Measurements from ENCODE around the gene ATF4.

ATF4 gene

GRCh38 chr22:39481595-39481994, 38.8 kb upstream of the ATF4 start:
- FAIRE-seq (no peak), DNase-seq (ENCODE audit: insufficient read length, low spot score) (no peak)
- TF ChIP-seq CTCF (IDR thresholded peaks at IDR 0.05; ENCODE audit: insufficient read depth, missing control alignments): no peak

GRCh38 chr22:39482768-39483167, 37.6 kb upstream of the ATF4 start:
- no peak for TF ChIP-seq CTCF (IDR thresholded peaks at IDR 0.05; ENCODE audit: insufficient read depth, missing control alignments)
- DNase-seq (ENCODE audit: insufficient read length, low spot score) (no peak), FAIRE-seq (no peak)

DNA sequence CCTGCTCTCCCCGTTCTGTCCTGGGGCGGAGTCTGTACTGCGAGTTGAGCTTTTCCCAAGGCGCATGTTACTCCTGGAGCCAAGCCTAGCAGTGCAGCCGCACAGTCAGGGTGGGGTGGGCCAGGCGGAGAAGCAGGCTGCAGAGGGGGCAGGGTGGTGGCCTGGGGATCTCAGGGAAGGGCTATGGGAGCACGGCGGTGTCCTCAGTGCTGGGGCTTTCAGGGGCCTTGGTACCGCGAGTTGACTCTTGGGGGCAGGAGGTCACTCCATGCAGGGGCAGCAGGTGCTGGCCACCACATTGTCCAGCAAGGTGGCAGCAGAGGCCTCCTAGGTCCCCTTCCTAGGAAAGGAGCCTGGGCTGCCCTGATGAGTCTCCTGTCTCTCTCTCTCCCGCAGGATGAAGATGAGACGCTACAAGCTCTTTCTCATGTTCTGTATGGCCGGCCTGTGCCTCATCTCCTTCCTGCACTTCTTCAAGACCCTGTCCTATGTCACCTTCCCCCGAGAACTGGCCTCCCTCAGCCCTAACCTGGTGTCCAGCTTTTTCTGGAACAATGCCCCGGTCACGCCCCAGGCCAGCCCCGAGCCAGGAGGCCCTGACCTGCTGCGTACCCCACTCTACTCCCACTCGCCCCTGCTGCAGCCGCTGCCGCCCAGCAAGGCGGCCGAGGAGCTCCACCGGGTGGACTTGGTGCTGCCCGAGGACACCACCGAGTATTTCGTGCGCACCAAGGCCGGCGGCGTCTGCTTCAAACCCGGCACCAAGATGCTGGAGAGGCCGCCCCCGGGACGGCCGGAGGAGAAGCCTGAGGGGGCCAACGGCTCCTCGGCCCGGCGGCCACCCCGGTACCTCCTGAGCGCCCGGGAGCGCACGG, 33.2 kb upstream of the ATF4 start:
- TF ChIP-seq CTCF (IDR thresholded peaks at IDR 0.05; ENCODE audit: insufficient read depth, missing control alignments): no peak
- FAIRE-seq: no peak
- DNase-seq (ENCODE audit: insufficient read length, low spot score): no peak

GRCh38 chr22:39487826-39488520, 32.4 kb upstream of the ATF4 start:
- FAIRE-seq (no peak), DNase-seq (ENCODE audit: insufficient read length, low spot score) (no peak)
- TF ChIP-seq CTCF (IDR thresholded peaks at IDR 0.05; ENCODE audit: insufficient read depth, missing control alignments): no peak

DNA sequence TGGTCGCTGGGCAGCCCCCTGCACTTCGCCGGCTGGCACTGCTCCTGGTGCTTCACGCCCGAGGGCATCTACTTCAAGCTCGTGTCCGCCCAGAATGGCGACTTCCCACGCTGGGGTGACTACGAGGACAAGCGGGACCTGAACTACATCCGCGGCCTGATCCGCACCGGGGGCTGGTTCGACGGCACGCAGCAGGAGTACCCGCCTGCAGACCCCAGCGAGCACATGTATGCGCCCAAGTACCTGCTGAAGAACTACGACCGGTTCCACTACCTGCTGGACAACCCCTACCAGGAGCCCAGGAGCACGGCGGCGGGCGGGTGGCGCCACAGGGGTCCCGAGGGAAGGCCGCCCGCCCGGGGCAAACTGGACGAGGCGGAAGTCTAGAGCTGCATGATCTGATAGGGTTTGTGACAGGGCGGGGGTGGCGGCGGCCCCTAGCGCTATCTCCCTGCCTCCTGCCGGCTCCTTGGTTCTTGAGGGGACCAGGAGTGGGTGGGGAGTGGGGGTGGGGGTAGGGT, 31.7 kb upstream of the ATF4 start:
- FAIRE-seq (no peak), DNase-seq (ENCODE audit: insufficient read length, low spot score) (no peak)
- TF ChIP-seq CTCF (IDR thresholded peaks at IDR 0.05; ENCODE audit: insufficient read depth, missing control alignments): no peak

GRCh38 chr22:39489094-39490068, 31.0 kb upstream of the ATF4 start:
- DNase-seq (ENCODE audit: insufficient read length, low spot score): no peak
- no peak for TF ChIP-seq CTCF (IDR thresholded peaks at IDR 0.05; ENCODE audit: insufficient read depth, missing control alignments)
- no peak for FAIRE-seq
